Erythroblast (primary cell): Measurements from ENCODE around the gene MRPL2.

Source experiments
- DNase-seq, 2 experiments: peaks; one replicate each; lab custom pipeline; 2025; lab: John Stamatoyannopoulos, UW
- GATA1 ChIP-seq: IDR thresholded peaks from 2 replicates; pipeline ENCODE4 v1.6.1; 2011; ENCODE audit warnings: low read depth, mild to moderate bottlenecking, control low read depth, low read length, moderate library complexity
- POLR2A ChIP-seq: IDR thresholded peaks from 2 replicates; pipeline ENCODE4 v1.6.1; 2011; ENCODE audit warnings: mild to moderate bottlenecking, low read length

Gene MRPL2

GRCh38 chr6:43013843-43014433, 45.3 kb downstream of the MRPL2 start, which contains the start of the genes KLHDC3 and MEA1:
Gene KLHDC3 (plus strand): TSS chr6:43014249. CDS start chr6:43017193, 2,944 bp downstream.
Gene MEA1 (minus strand): TSS chr6:43013946. CDS start chr6:43013813, 133 bp downstream.
- peak; percentile 99 to 100 for DNase-seq
- TF ChIP-seq GATA1 (no peak), POLR2A (peak; percentile 74)

- TF ChIP-seq GATA1 (no peak), POLR2A (no peak)
- DNase-seq, result peak; percentile 88
Observed at GRCh38 chr6:43013097-43013842, 46.0 kb downstream of the MRPL2 start.

GRCh38 chr6:43012364-43012763, 46.9 kb downstream of the MRPL2 start:
- no peak for DNase-seq
- TF ChIP-seq POLR2A (no peak), GATA1 (no peak)

GRCh38 chr6:43011207-43011606, 48.0 kb downstream of the MRPL2 start:
- TF ChIP-seq POLR2A (no peak), GATA1 (no peak)

GRCh38 chr6:43009124-43009523, 50.1 kb downstream of the MRPL2 start:
- TF ChIP-seq POLR2A, result no peak
- peak; percentile 63 to 67 for DNase-seq

More at GRCh38 chr6:43011207-43011606, 48.0 kb downstream of the MRPL2 start:
- DNase-seq, result no peak

GRCh38 chr6:43007126-43007525, 52.1 kb downstream of the MRPL2 start:
- no peak for DNase-seq
- TF ChIP-seq POLR2A (no peak), GATA1 (no peak)

- no peak for TF ChIP-seq POLR2A
- DNase-seq, result no peak
Observed at GRCh38 chr6:43006251-43006650, 53.0 kb downstream of the MRPL2 start.

GRCh38 chr6:43005844-43006243, 53.4 kb downstream of the MRPL2 start:
- no peak for DNase-seq
- TF ChIP-seq GATA1 (no peak), POLR2A (no peak)
